K562 (cell line): ENCODE measurements around the gene RAP2B. TPM values are rescaled to one million over a fixed set of nuclear protein-coding genes. Genes with fewer than 3 reads are reported as not detected.

Experiments used
- ARID2 ChIP-seq: fragments of 450-650 bp; IDR thresholded peaks from 2 replicates; pipeline ENCODE4 v1.6.1; 2017; ENCODE audit warnings: antibody characterized with exemption, mild to moderate bottlenecking
- CHD2 ChIP-seq: IDR thresholded peaks from 2 replicates; pipeline ENCODE4 v1.6.1; 2011; ENCODE audit warnings: low read depth, low read length
- CREB3L1 ChIP-seq: fragments of 450-650 bp; IDR thresholded peaks from 2 replicates; pipeline ENCODE4 v1.6.1; 2014; ENCODE audit warnings: low read depth, mild to moderate bottlenecking, moderate library complexity, borderline replicate concordance
- ELF1 ChIP-seq: fragments of 200-800 bp; sonication (Bioruptor generic); IDR thresholded peaks from 2 replicates; pipeline ENCODE4 v1.6.1; 2016; ENCODE audit warnings: missing genetic modification characterization, missing compliant biosample characterization
- ETV5 ChIP-seq: sonication (generic); formaldehyde crosslinking; IDR thresholded peaks from 2 replicates; pipeline ENCODE4 v1.4.0; 2020; ENCODE audit warnings: low read depth, mild to moderate bottlenecking, missing genetic modification reagents
- GABPA ChIP-seq: fragments of 200-800 bp; sonication (Bioruptor generic); conservative IDR thresholded peaks from 2 replicates; pipeline ENCODE4 v1.6.1; 2016; ENCODE audit warnings: low read depth, missing genetic modification characterization, missing compliant biosample characterization
- HDAC8 ChIP-seq: fragments of 450-650 bp; IDR thresholded peaks from 2 replicates; pipeline ENCODE4 v1.6.1; 2016; ENCODE audit warnings: mild to moderate bottlenecking, missing genetic modification characterization, moderate library complexity, missing compliant biosample characterization
- HNRNPLL ChIP-seq: fragments of 200-400 bp; formaldehyde crosslinking; IDR thresholded peaks from 2 replicates; pipeline ENCODE4 v1.6.1; 2017; ENCODE audit warnings: low read length, low read depth, mild to moderate bottlenecking; ENCODE audit not compliant: poor library complexity, severe bottlenecking
- KDM5B ChIP-seq: fragments of 200-600 bp; sonication (generic); IDR thresholded peaks from 2 replicates; pipeline ENCODE4 v1.6.1; 2012; ENCODE audit warnings: low read depth, mild to moderate bottlenecking, moderate library complexity, low read length, control low read depth, inconsistent platforms; ENCODE audit not compliant: insufficient replicate concordance
- MBD2 ChIP-seq: sonication (generic); IDR thresholded peaks from 2 replicates; pipeline ENCODE4 v1.6.1; 2016; ENCODE audit warnings: low read depth, borderline replicate concordance
- MYBL2 ChIP-seq, 2 experiments: fragments of 450-650 bp in 1 of 2; sonication (generic) in 1 of 2; formaldehyde crosslinking in 1 of 2; IDR thresholded peaks; 2 replicates each; pipeline versions ENCODE4 v1.6.1 to v1.8.1; 2017 to 2022; ENCODE audit warnings: borderline replicate concordance in 1 of 2, inconsistent platforms in 1 of 2, low read depth in 1 of 2, mild to moderate bottlenecking in 1 of 2, missing genetic modification reagents in 1 of 2, moderate library complexity in 1 of 2
- NCOA1 ChIP-seq: fragments of 450-650 bp; IDR thresholded peaks from 2 replicates; pipeline ENCODE4 v1.6.1; 2016; ENCODE audit warnings: low read depth
- NELFE ChIP-seq: IDR thresholded peaks from 2 replicates; pipeline ENCODE4 v1.6.1; 2011; ENCODE audit warnings: mild to moderate bottlenecking; ENCODE audit not compliant: insufficient read depth, insufficient read length
- NFXL1 ChIP-seq: fragments of 450-650 bp; formaldehyde crosslinking; IDR thresholded peaks from 2 replicates; pipeline ENCODE4 v1.4.0; 2021; ENCODE audit warnings: mild to moderate bottlenecking
- PML ChIP-seq: IDR thresholded peaks from 2 replicates; pipeline ENCODE4 v1.6.1; 2012; ENCODE audit warnings: low read length, inconsistent platforms
- SAFB ChIP-seq: fragments of 200-400 bp; formaldehyde crosslinking; IDR thresholded peaks from 2 replicates; pipeline ENCODE4 v1.6.1; 2017; ENCODE audit warnings: low read depth, low read length, borderline replicate concordance
- SIRT6 ChIP-seq: IDR thresholded peaks from one replicate; pipeline ENCODE4 v1.6.1; 2012; ENCODE audit warnings: low read depth, mild to moderate bottlenecking, control low read depth, inconsistent platforms, low read length, moderate library complexity
- THRA ChIP-seq: fragments of 450-650 bp; IDR thresholded peaks from 2 replicates; pipeline ENCODE4 v1.6.1; 2017; ENCODE audit warnings: mild to moderate bottlenecking, moderate library complexity
- XRCC3 ChIP-seq: fragments of 450-650 bp; IDR thresholded peaks from 2 replicates; pipeline ENCODE4 v1.6.1; 2017; ENCODE audit warnings: mild to moderate bottlenecking, moderate library complexity
- ZBTB43 ChIP-seq: sonication (generic); formaldehyde crosslinking; IDR thresholded peaks from 2 replicates; pipeline ENCODE4 v1.8.0; 2023; ENCODE audit warnings: mild to moderate bottlenecking, missing genetic modification reagents
- ZNF146 ChIP-seq: IDR thresholded peaks from one replicate; pipeline ENCODE4 v1.6.1; 2018; ENCODE audit warnings: missing compliant biosample characterization; ENCODE audit not compliant: unreplicated experiment
- ZNF586 ChIP-seq: fragments of 450-650 bp; formaldehyde crosslinking; conservative IDR thresholded peaks from 2 replicates; pipeline ENCODE4 v1.4.0; 2020; ENCODE audit warnings: mild to moderate bottlenecking, moderate library complexity
- ZNF740 ChIP-seq, 3 experiments: fragments of 200-800 bp in 1 of 3; sonication (Bioruptor generic) in 1 of 3; sonication (generic) in 1 of 3; formaldehyde crosslinking in 1 of 3; IDR thresholded peaks; 2 replicates each; pipeline versions ENCODE4 v1.6.1 to v1.8.0; 2016 to 2022; ENCODE audit warnings: mild to moderate bottlenecking in 2 of 3, missing compliant biosample characterization in 2 of 3, missing genetic modification characterization in 2 of 3, missing genetic modification reagents in 1 of 3
- polyA plus RNA-seq, 8 experiments: library from polyadenylated mRNA; depleted of rRNA in 4 of 8; stranded (reverse) in 5 of 8; unstranded in 3 of 8; fragments of >200 nt; fragmentation: Nextera tagmentation in 2 of 8; fragmentation: Illumina TruSeq in 1 of 8; extraction: Ambion mirVana in 2 of 8; extraction: Trizol in 1 of 8; gene quantifications; 2 replicates each; pipeline versions ENCODE4 v1.2.1 to v1.2.3, GENCODE V29; 2011 to 2014; ENCODE audit warnings: inconsistent platforms in 1 of 8, missing spikeins in 1 of 8
- total RNA-seq, 7 experiments: library from RNA; depleted of rRNA in 6 of 7; stranded (reverse); fragments of >200 nt in 6 of 7; fragmentation: Illumina TruSeq in 2 of 7; extraction: Trizol in 2 of 7; gene quantifications; 2 replicates each; pipeline versions ENCODE4 v1.2.1 to v1.2.3, GENCODE V29; 2011 to 2021; ENCODE audit warnings: low replicate concordance in 1 of 7

RAP2B gene
- total and polyA plus RNA-seq, 9 of the 15 experiments (the other 6 are each of a cell fraction or from before 2014, with no cell fraction given) = 9.4 to 31.2 (median 15.8) TPM

GRCh38 chr3:153161138-153161713 is 800 bp upstream of the RAP2B start (continued):
- peak; percentile 41; the same call in 1 of the 2 replicates for TF ChIP-seq ZNF740 (CRISPR knock-in tag; IDR thresholded peaks at IDR 0.05)
- TF ChIP-seq ZNF740 (tag; IDR thresholded peaks at IDR 0.05) = peak in 1 of 2 experiments; percentile 85; a peak in 1 of 4 replicates
- peak; percentile 73 for TF ChIP-seq CHD2
- TF ChIP-seq NELFE = no peak
- no peak for TF ChIP-seq NFXL1 (CRISPR knock-in tag)
- no peak for TF ChIP-seq ZNF586 (CRISPR knock-in tag)
- TF ChIP-seq PML = no peak; the same call in 1 of the 2 replicates
- 0 out of 2 replicates have a peak, but pooled peaks have one; percentile 4 for TF ChIP-seq NCOA1
- 0 out of 2 replicates have a peak, but pooled peaks have one; percentile 9 for TF ChIP-seq GABPA
- peak; percentile 45 for TF ChIP-seq HNRNPLL
- TF ChIP-seq CREB3L1 = no peak
- TF ChIP-seq MBD2 = peak; percentile 88
- TF ChIP-seq ETV5 (CRISPR knock-in tag) = peak; percentile 16; the same call in 1 of the 2 replicates
- TF ChIP-seq MYBL2 (IDR thresholded peaks at IDR 0.05; ENCODE audit: low read depth) = peak; percentile 71
- TF ChIP-seq MYBL2 (CRISPR knock-in tag; IDR thresholded peaks at IDR 0.05; ENCODE audit: borderline replicate concordance) = no peak
- TF ChIP-seq ELF1 = peak; percentile 62; the same call in 1 of the 2 replicates
- TF ChIP-seq ZNF146 (CRISPR knock-in tag) = no peak
- no peak for TF ChIP-seq ZBTB43 (CRISPR knock-in tag)
- no peak for TF ChIP-seq KDM5B
- no peak for TF ChIP-seq XRCC3
- TF ChIP-seq HDAC8 = no peak
- TF ChIP-seq SAFB = no peak
- TF ChIP-seq ARID2 = no peak
- no peak for TF ChIP-seq THRA
- TF ChIP-seq SIRT6 = no peak
